HEK293T (cell line): Measurements from ENCODE around the gene INPP4A.

Experiments used
- CTCF ChIA-PET: fragments of 350-600 bp; formaldehyde crosslinking; extraction: SDS; loops from one replicate; lab custom pipeline; 2021; ENCODE audit warnings: antibody characterized with exemption, inconsistent platforms; lab: Yijun Ruan, JAX
- POLR2A ChIA-PET: fragments of 350-600 bp; formaldehyde crosslinking; extraction: SDS; loops from one replicate; lab custom pipeline; 2020; ENCODE audit warnings: antibody characterized with exemption, inconsistent platforms; lab: Yijun Ruan, JAX
- DNase-seq: peaks from one replicate; pipeline ENCODE4 v3.0.0; 2012; ENCODE audit warnings: mixed read lengths; ENCODE audit errors: extremely low spot score
- ARNT ChIP-seq: fragments of 450-650 bp; IDR thresholded peaks from 2 replicates; pipeline ENCODE4 v1.6.1; 2017; ENCODE audit warnings: mild to moderate bottlenecking
- BHLHE40 ChIP-seq: fragments of 450-650 bp; IDR thresholded peaks from 2 replicates; pipeline ENCODE4 v1.6.1; 2016; ENCODE audit warnings: mild to moderate bottlenecking, moderate library complexity, borderline replicate concordance
- CTBP1 ChIP-seq: fragments of 450-650 bp; IDR thresholded peaks from 2 replicates; pipeline ENCODE4 v1.6.1; 2016; ENCODE audit warnings: borderline replicate concordance
- ELF4 ChIP-seq: fragments of 450-650 bp; IDR thresholded peaks from 2 replicates; pipeline ENCODE4 v1.6.1; 2017; ENCODE audit warnings: antibody characterized with exemption
- FOXA1 ChIP-seq: fragments of 450-650 bp; IDR thresholded peaks from 2 replicates; pipeline ENCODE4 v1.6.1; 2016; ENCODE audit warnings: mild to moderate bottlenecking
- FOXK2 ChIP-seq: fragments of 450-650 bp; IDR thresholded peaks from 2 replicates; pipeline ENCODE4 v1.6.1; 2016; ENCODE audit warnings: mild to moderate bottlenecking
- FOXM1 ChIP-seq: fragments of 450-650 bp; IDR thresholded peaks from 2 replicates; pipeline ENCODE4 v1.6.1; 2017; ENCODE audit warnings: mild to moderate bottlenecking, borderline replicate concordance
- HDGF ChIP-seq: fragments of 450-650 bp; IDR thresholded peaks from 2 replicates; pipeline ENCODE4 v1.6.1; 2017; ENCODE audit warnings: antibody characterized with exemption, borderline replicate concordance
- L3MBTL2 ChIP-seq: fragments of 450-650 bp; conservative IDR thresholded peaks from 2 replicates; pipeline ENCODE4 v1.6.1; 2016; ENCODE audit warnings: mild to moderate bottlenecking
- LEF1 ChIP-seq: fragments of 450-650 bp; IDR thresholded peaks from 2 replicates; pipeline ENCODE4 v1.6.1; 2017; ENCODE audit warnings: mild to moderate bottlenecking, borderline replicate concordance
- NFRKB ChIP-seq: fragments of 450-650 bp; IDR thresholded peaks from 2 replicates; pipeline ENCODE4 v1.6.1; 2016; ENCODE audit warnings: mild to moderate bottlenecking, moderate library complexity
- SP1 ChIP-seq: fragments of 450-650 bp; IDR thresholded peaks from 2 replicates; pipeline ENCODE4 v1.6.1; 2017
- SUZ12 ChIP-seq: fragments of 450-650 bp; IDR thresholded peaks from 2 replicates; pipeline ENCODE4 v1.6.1; 2016; ENCODE audit warnings: mild to moderate bottlenecking
- TARDBP ChIP-seq: fragments of 450-650 bp; IDR thresholded peaks from 2 replicates; pipeline ENCODE4 v1.6.1; 2016
- ZNF384 ChIP-seq: fragments of 450-650 bp; IDR thresholded peaks from 2 replicates; pipeline ENCODE4 v1.6.1; 2016
- TF ChIP-seq, protein P1 (sequence below): fragments of 450-650 bp; IDR thresholded peaks from 2 replicates; pipeline ENCODE4 v1.6.1; 2016

The INPP4A gene

DNA sequence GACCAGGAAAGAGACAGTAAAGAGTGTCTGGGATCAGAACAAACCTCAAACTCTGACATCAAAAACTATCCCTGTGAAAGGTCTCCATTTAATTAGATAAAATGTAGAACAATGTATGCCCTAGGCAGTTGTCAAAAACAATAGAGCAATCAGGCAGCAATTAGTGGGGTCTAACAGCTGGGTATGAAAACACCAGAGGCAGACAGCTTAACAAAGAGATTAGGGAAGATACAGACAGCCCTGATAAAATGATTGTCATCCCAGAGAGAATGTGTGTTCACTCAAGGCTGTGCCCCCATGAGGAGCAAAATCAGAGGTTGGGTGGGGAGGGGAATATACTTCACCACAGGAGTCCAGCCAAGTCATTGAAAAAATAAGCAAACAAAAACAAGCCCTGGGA, 50.0 kb downstream of the INPP4A start:
- CTCF ChIA-PET, result no interaction called here
- no peak for TF ChIP-seq FOXK2
- TF ChIP-seq ARNT, result no peak
- TF ChIP-seq LEF1, result no peak
- no peak for TF ChIP-seq NFRKB
- no peak for TF ChIP-seq TARDBP
- TF ChIP-seq L3MBTL2, result no peak
- no peak for TF ChIP-seq FOXA1
- POLR2A ChIA-PET, result no interaction called here
- DNase-seq, result no peak

DNA sequence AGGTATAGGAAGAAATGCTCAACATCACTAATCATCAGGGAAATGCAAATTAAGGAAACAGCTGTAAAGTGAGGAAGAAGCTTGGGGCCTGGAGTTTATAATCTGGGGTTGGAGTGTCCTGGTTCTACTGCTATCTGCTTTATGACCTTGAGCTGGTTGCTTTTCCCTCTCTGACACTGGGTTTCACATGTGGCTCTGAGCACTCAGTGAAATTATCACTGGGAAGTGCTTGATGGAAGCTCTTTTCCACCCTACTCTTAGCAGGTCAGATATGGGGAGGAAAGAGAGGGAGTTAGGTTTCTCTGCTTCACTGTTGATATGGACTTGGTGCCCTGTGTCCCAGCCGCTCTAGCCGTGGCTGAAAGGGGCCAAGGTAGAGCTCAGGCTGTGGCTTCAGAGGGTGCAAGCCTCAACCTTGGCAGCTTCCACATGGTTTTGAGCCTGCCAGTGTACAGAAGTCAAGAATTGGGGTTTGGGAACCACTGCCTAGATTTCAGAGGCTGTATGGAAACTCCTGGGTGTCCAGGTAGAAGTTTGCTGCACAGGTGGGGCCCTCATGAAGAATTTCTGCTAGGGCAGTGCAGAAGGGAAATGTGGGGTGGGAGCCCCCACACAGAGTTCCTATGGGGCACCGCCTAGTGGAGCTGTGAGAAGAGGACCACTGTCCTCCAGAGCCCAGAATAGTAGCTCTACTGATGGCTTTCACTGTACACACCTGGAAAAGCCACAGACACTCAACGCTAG, 52.3 kb downstream of the INPP4A start:
- POLR2A ChIA-PET, result interaction anchor here (1.1 kb wide), 1 partner anchor 51 kb away, joined by 4 read pairs; no protein-coding TSS in a partner anchor
- CTCF ChIA-PET, result interaction anchor here (0.7 kb wide), 1 partner anchor 9 kb away, joined by 3 read pairs; no protein-coding TSS in a partner anchor
- no peak for DNase-seq
- TF ChIP-seq ELF4 (no peak), CTBP1 (no peak), ZNF384 (no peak), NFRKB (no peak), FOXA1 (no peak), ARNT (no peak), HDGF (no peak), FOXK2 (no peak), LEF1 (no peak), BHLHE40 (no peak), SUZ12 (no peak)
- TF ChIP-seq, protein P1, sequence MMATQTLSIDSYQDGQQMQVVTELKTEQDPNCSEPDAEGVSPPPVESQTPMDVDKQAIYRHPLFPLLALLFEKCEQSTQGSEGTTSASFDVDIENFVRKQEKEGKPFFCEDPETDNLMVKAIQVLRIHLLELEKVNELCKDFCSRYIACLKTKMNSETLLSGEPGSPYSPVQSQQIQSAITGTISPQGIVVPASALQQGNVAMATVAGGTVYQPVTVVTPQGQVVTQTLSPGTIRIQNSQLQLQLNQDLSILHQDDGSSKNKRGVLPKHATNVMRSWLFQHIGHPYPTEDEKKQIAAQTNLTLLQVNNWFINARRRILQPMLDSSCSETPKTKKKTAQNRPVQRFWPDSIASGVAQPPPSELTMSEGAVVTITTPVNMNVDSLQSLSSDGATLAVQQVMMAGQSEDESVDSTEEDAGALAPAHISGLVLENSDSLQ, result no peak

DNA sequence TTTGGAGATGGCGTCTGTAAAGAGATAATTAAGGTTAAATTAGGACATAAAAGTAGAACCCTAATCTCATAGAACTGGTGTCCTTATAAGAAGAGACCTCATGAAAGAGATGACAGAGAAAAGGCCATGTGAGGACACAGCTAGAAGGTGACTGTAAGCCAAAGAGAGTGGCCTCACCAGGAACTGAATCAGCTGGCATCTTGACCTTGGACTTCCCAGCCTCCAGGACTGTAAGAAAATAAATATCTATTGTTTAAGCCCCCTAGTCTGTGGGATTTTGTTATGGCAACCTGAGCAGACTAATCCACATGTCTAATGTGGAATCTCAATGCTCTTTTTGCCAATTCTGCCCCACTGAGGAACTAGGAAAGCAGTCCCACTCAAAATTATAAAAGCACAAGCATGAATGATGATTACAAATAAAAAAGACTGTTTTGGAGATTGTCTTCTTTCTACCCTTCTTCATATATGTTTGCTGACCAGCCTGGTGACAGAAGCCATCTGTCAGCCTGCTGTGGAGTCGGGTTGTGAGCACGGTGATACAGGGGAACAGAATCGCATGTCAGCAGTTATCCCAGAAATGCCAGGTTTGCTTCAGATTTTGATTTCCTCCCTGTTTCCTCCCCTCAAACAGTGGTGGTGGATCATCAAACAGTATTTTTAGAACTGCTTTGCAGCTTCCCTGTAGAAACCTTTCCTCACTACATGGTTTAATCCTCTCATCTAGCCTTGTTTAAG, 54.2 kb downstream of the INPP4A start:
- ChIA-PET CTCF (no interaction called here), POLR2A (no interaction called here)
- DNase-seq, result no peak
- TF ChIP-seq SP1 (no peak), HDGF (no peak), FOXA1 (no peak), FOXM1 (no peak), L3MBTL2 (no peak), FOXK2 (no peak), CTBP1 (no peak), NFRKB (no peak), ZNF384 (no peak), ELF4 (no peak), TARDBP (no peak), ARNT (no peak), SUZ12 (no peak), LEF1 (no peak)
- TF ChIP-seq, protein P1, result no peak

DNA sequence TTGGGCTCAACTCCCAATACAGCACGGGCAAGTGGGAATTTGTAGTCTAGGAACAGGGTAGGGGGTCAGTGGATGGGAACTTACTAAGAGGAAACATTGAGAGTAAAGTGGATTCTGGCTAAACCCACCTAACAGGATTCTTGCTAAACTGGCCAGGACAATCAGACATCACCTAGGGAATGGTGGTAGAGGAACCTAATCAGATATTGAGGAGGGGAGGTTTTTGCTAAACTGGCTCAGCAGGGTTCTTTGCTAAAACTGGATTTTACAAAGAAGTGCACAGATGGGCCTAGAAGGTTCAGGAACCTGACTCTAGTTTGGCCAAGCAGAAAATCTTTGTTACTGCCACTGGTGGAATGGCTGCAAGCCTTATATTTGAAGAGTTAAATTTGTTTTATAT, 55.9 kb downstream of the INPP4A start:
- TF ChIP-seq SUZ12, result no peak
- TF ChIP-seq TARDBP, result no peak
- no peak for TF ChIP-seq FOXK2
- TF ChIP-seq, protein P1, result no peak
- TF ChIP-seq FOXM1, result no peak
- no peak for TF ChIP-seq HDGF
- TF ChIP-seq L3MBTL2, result no peak
- no peak for TF ChIP-seq ZNF384
- TF ChIP-seq SP1, result no peak
- TF ChIP-seq NFRKB, result no peak
- TF ChIP-seq BHLHE40, result no peak
- TF ChIP-seq ELF4, result no peak
- no peak for DNase-seq
- CTCF ChIA-PET, result no interaction called here
- POLR2A ChIA-PET, result no interaction called here

DNA sequence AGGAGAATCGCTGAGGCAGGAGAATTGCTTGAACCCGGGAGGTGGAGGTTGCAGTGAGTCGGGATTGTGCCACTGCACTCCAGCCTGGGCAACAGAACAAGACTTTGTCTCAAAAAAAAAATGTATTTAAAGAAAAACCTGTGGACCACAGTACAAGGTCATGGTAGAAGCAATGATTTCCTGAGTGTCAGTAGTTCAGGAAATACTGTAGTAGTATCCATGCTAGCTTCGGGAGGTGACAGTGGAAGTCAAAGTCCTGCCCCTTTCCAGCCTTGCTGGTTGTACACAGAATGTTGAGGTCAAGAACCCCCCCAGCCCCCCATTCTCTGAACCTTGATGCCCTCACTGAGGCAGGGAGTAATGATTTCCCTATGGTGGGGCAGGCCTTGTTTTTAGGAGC, 56.6 kb downstream of the INPP4A start:
- ChIA-PET POLR2A (no interaction called here), CTCF (no interaction called here)
- no peak for DNase-seq
- TF ChIP-seq FOXM1 (no peak), NFRKB (no peak), TARDBP (no peak), FOXK2 (no peak), SUZ12 (no peak), L3MBTL2 (no peak), FOXA1 (no peak), ARNT (no peak), ZNF384 (no peak), HDGF (no peak), ELF4 (no peak), BHLHE40 (no peak), CTBP1 (no peak), LEF1 (no peak), SP1 (no peak)
- TF ChIP-seq, protein P1, result no peak
